GM18909 (cell line): Measurements from ENCODE around the gene GNAS.

ENCODE experiments used
- ATAC-seq: cut with Tn5 transposase; IDR thresholded peaks from one replicate; pipeline ENCODE4 v1.9.1; 2021; ENCODE audit warnings: mild to moderate bottlenecking; ENCODE audit not compliant: unreplicated experiment, poor library complexity

GNAS gene

GRCh38 chr20:58893355-58894120, 41.0 kb downstream of the GNAS start:
- ATAC-seq, result no peak

GRCh38 chr20:58894652-58895447, 42.3 kb downstream of the GNAS start:
- ATAC-seq, result no peak

GRCh38 chr20:58895448-58896180, 43.1 kb downstream of the GNAS start:
- ATAC-seq, result no peak

- ATAC-seq, result no peak
These were observed 44.3 kb downstream of the GNAS start for GRCh38 chr20:58896820-58897219.

DNA sequence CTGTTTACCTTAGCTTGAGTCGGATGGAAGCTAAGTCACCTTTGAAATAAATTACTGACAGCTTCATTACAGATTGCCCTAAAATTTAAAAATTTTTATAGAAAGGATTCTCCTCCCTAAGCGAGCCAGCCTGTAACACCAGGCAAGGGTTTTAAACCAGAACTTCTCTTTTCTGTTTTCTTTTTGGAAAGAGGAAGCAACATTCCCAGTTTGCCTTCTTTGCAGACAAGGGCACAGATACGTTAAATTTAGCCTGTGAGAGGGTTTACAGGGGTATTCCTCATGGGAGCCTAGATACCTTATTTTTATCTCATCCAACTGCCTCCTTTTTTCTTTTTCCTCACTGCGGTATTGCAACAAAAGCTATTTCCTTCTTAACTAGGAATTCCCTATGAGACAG, 45.0 kb downstream of the GNAS start:
- ATAC-seq, result no peak

DNA sequence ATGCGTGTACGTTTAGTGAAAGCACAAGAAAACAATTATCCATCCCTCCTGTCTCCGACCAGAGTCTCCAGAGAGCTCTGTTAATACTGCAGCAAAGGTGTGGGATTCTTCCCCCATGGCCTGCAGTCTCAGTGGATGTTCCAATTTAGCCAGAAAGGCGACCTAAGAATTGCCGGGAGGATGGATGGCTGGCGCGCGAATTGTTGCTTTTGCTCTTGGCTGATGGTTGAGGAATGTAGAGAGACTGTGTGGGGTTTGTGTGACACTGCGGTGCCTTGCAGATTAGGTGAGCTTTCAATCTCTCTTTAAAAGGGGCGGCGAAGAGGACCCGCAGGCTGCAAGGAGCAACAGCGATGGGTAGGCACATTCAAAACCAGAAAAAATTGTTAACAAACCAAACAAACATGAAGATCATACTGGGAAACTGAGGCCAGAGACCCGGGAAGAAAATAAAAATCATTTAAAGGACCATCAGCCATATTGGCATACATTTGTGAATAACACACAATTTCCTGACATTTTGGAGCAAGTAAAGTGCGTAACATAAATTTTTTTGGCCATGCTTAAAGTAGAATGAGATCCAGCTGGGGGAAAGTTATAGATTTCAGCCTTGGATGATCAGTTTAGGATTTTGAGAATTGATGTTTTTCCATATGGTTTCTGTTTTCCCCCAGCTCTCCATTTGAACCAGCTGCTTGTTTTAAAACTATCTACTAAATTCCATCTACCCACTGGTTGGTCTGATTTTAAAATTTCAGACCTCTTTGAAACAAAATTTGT, 46.3 kb downstream of the GNAS start:
- ATAC-seq, result no peak

DNA sequence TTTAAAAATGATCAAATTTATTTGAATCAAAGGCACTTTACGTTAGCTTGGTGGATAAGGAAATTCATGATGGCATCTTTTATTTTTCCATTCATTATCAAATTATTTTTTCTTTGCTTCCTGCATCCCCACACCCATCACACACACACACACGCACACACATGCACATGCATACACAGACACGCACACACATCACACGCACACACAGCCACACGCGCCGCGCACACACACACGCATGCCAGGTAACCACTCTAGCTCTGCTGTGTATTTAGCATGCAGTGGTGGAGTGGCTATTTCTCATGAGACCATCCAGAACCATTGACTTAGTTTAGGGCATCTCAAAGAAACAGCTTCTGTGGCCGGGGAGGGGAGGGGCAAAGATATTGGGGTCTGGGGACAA, 47.0 kb downstream of the GNAS start:
- no peak for ATAC-seq

DNA sequence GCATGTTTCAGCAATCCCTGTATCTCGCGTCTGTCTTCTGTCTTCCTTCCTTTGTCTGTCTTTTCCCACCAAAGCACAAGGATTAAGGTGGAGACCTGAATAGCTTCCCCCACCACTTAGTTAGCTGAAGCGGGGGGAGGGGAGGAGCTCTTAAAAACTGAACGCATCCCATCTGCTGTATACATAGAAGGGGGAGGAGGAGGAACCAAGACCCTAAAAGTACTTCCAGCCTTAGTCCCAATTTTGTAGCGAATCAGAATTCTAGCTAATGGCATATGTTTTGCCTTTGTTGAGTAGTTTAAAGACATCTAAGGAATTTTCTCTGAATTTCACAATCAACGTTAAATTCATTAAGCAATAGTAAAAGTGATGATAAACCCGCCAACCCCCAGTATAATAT, 47.9 kb downstream of the GNAS start:
- ATAC-seq, result no peak

- ATAC-seq, result no peak
These were observed 49.2 kb downstream of the GNAS start for GRCh38 chr20:58901488-58902402.

GRCh38 chr20:58903614-58904013, 51.1 kb downstream of the GNAS start:
- no peak for ATAC-seq

DNA sequence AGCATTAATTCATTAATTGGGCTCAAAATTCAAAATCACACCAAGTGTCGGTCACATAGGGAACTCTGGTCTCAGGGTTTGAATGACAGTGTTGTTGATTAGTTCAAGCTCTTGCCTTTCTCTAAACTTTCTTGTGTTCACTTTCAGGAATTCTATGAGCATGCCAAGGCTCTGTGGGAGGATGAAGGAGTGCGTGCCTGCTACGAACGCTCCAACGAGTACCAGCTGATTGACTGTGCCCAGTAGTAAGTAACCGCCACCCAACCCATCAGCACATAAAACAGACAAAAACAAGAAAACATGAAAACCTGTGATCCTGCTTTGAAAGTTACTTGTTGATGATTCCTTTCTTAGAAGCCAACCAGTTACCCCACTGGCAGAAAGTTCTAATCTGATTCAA, 52.7 kb downstream of the GNAS start:
- ATAC-seq, result no peak

DNA sequence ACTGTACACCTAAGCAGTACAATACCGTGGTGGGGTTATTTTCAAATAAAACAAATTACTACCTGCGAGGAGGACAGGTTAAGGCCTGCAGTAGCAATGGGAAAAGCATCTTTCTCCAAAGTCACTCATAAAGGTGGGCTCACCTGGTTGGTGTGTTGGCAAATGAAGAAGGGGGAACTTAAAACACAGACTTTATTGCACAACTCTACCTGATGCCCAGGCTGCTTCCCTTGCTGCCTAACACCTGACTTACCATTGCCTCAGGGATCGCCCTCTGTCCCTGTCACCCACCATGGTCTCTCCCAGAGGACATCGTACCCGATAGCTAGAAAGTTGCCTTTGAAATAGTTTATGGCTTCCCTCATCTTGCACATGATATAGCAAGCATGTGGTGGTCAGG, 53.6 kb downstream of the GNAS start:
- no peak for ATAC-seq

DNA sequence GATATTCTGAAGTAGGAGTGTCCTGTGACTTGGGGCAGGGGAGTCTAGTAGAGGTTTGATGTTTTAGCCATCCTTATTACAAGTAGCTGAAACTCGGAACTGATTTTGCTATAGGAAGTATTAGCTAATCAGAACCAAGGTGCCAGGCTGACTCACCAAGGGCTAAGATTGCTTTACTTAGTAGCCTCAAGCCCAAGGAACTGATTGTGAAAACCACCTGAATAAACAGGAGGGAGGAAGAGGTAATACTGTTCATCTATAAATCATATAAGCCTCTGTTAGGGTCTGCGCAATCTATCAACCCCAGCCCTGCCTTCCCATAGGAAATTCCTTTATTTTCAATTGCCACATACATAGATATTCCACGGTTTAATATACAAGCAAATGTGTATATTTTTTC, 54.4 kb downstream of the GNAS start:
- no peak for ATAC-seq

DNA sequence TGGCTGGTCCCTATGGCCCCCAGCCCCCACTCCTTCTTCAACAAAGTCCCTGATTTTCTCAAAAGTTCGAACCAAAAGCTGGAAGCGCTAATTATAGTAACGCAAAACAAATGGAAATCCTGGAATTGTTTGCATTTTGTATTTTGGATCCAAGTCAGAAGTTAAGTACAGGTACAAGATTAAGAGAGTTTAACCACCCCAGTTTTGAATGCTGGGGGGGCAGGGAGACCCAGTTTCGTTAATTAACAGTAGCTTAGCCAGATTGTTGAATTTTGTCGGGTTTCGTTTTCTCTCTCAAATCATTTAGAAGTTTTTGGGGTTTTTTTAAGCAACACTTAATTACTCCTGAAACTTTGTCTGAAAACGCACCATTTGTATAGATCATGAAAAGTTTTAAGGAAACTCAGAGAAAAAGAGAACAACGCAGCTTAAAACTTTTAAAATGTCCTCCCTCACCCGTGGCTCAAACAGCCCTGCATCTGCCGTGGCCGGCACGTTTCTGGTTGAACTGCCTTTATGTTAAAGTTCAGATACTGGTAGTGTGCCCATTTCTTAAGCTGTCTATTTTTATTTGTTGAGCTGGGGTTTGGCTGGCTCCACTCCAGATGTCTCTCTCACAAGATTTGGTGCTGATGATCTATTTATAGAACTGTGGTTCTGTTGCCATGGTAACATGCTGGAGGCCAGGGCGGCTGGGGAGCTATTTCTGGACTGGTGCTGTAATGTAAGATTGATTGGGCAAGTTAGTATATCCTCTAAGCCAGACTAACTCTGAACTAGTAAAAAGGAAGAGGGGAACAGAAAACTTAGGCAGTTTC, 55.0 kb downstream of the GNAS start:
- peak; percentile 86 for ATAC-seq

DNA sequence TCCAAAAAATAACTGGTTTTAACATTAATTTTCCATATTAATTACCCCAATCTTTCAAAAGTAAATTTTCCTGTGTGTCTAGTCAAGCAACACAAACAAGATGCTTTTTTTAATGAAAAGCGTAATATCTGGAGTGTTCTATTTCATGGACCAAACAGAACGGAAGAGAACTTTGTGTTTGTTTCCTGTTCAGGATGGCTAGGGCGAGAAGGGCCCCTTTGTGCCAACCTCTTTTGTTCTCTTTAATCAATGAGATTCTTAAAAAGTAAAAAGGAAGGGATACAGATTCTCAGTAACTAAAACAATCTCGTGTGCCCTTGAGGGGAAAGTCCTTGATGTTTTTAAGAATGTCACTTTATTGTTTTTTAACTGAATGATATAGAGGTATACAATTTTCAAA, 55.7 kb downstream of the GNAS start:
- no peak for ATAC-seq

DNA sequence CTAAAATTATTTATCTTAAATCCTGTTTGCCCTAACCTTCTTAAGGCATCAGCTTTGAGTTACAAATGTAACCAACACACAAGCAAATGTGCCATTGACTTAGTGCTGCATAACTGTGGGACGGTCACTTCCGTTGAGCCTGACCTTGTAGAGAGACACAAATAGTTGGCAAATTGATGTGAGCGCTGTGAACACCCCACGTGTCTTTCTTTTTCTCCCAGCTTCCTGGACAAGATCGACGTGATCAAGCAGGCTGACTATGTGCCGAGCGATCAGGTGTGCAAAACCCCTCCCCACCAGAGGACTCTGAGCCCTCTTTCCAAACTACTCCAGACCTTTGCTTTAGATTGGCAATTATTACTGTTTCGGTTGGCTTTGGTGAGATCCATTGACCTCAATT, 56.4 kb downstream of the GNAS start:
- no peak for ATAC-seq

- no peak for ATAC-seq
These were observed 57.1 kb downstream of the GNAS start for GRCh38 chr20:58909585-58909984.

DNA sequence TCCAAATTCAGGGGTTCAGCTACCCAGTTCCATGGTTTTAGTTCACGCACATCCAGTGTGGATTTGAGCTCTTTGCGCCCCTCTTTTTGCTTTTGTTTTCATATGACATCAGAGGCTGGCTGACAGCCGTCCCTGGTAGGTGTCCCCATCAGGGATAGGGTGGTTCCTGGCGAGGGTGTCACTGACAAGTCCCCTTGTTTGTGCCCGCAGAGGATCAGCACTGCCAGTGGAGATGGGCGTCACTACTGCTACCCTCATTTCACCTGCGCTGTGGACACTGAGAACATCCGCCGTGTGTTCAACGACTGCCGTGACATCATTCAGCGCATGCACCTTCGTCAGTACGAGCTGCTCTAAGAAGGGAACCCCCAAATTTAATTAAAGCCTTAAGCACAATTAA, 58.0 kb downstream of the GNAS start:
- ATAC-seq, result no peak

DNA sequence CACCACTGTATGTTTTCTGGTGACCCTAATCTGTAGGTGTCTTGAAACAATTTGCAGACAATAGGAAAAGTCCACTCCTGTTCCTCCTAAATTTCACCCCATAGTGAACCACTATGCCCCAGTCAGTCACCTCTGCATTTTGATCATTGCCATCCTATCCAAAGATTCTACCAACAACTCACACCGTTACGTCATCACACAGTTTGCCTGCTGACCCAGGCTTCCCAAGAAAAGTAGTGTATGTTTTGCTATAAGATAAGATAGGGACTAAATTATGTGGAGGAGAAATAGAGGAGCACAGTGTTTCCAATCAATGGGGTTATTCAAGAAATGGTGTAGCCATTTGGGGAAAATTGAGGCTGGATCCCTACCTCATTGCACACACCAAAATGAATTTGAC, 58.8 kb downstream of the GNAS start:
- no peak for ATAC-seq
